Transverse colon (tissue), 4 donors: ENCODE results near the gene RIPPLY3. TPM values are rescaled to one million over a fixed set of nuclear protein-coding genes. Genes with fewer than 3 reads are reported as not detected.
A peak's percentile ranks its signal among the peaks of the same experiment; 100 is the strongest.

Experiments used
- DNase-seq: peaks from one replicate; pipeline ENCODE4 v3.0.0-alpha.2; 2019
- H3K27ac ChIP-seq, 4 donors: fragments of 200-600 bp; sonication (generic); 2 replicates each; pipeline ENCODE4 v1.5.1; 2016 to 2018; ENCODE audit warnings: inconsistent platforms in 4 of 4
- H3K27me3 ChIP-seq: fragments of 200-600 bp; sonication (generic); 2 replicates; pipeline ENCODE4 v1.5.1; 2017; ENCODE audit warnings: inconsistent platforms
- H3K36me3 ChIP-seq, 4 donors: fragments of 200-600 bp; sonication (generic); 2 replicates each; pipeline ENCODE4 v1.5.1; 2017 to 2019; ENCODE audit warnings: inconsistent platforms in 4 of 4
- H3K4me1 ChIP-seq, 4 donors: fragments of 200-600 bp; sonication (generic); 2 replicates each; pipeline ENCODE4 v1.5.1; 2017 to 2020; ENCODE audit warnings: inconsistent platforms in 4 of 4
- H3K4me3 ChIP-seq, 4 donors: fragments of 200-600 bp; sonication (generic); 1 replicate in 1 of 4; 2 replicates in 3 of 4; pipeline versions ENCODE4 v1.5.1 to v1.6.1; 2017 to 2019; ENCODE audit warnings: inconsistent platforms in 4 of 4
- H3K9me3 ChIP-seq, 2 donors: fragments of 200-600 bp; sonication (generic); 2 replicates each; pipeline ENCODE4 v1.5.1; 2017 to 2019; ENCODE audit warnings: inconsistent platforms in 2 of 2
- CTCF ChIP-seq, 5 experiments: fragments of 200-600 bp in 3 of 5; fragments of 450-650 bp in 2 of 5; sonication (generic) in 3 of 5; IDR thresholded peaks; 1 replicate in 2 of 5; 2 replicates in 3 of 5; pipeline ENCODE4 v1.5.1; 2016 to 2017; ENCODE audit warnings: antibody characterized with exemption in 5 of 5, inconsistent platforms in 3 of 5, mild to moderate bottlenecking in 2 of 5, moderate library complexity in 1 of 5
- EP300 ChIP-seq: sonication (generic); formaldehyde crosslinking; IDR thresholded peaks from one replicate; pipeline ENCODE4 v1.6.1; 2017; ENCODE audit warnings: antibody characterized with exemption, low read depth
- POLR2A ChIP-seq: fragments of 450-650 bp; IDR thresholded peaks from one replicate; pipeline ENCODE4 v1.6.1; 2016; ENCODE audit warnings: antibody characterized with exemption, mild to moderate bottlenecking, moderate library complexity
- POLR2AphosphoS5 ChIP-seq, 3 donors: sonication (generic); formaldehyde crosslinking; IDR thresholded peaks; one replicate each; pipeline ENCODE4 v1.6.1; 2016; ENCODE audit warnings: antibody characterized with exemption in 3 of 3
- WGBS, 2 donors: methylation state at CpG; one replicate each; pipeline ENCODE4 v1.1.5; 2018; ENCODE audit warnings: low coverage in 1 of 2; 5-methylcytosine and 5-hydroxymethylcytosine counted together
- in situ Hi-C, 4 donors: fragments of 200-750 bp; cut with MboI; loops; one replicate each; pipeline versions ENCODE4 v1.15.0 to v1.15.1; 2017; ENCODE audit warnings: low sequenced_read_pairs in 3 of 4, low pct_ligation_motif_present in 1 of 4, low pct_unique_long_range_greater_than_20kb in 1 of 4
- intact Hi-C: fragments of 100-400 bp; cut with DNase I; formaldehyde crosslinking; loops from one replicate; pipeline ENCODE4 v1.15.1; 2023; ENCODE audit warnings: low total_unique reads
- total RNA-seq, 4 donors: library from RNA; depleted of rRNA; stranded (reverse); fragments of >200 nt; gene quantifications; one replicate each; pipeline ENCODE4 v1.1.0, GENCODE V29; 2016

RIPPLY3 gene
- total RNA-seq, 4 donors from 2014 or later, result 0.27 TPM; not detected in 3

GRCh38 chr21:36966821-36967768, 39.4 kb upstream of the RIPPLY3 start:
- intact Hi-C loops (no loop called here), in situ Hi-C loops (no loop called here)
- peak overlapping the region; percentile 84 to 93 (median 87) for H3K27ac ChIP-seq
- no peaks in the 10 kb centered on the region for H3K36me3 ChIP-seq
- no peaks in the 10 kb centered on the region for H3K9me3 ChIP-seq
- H3K27me3 ChIP-seq, result no peaks in the 10 kb centered on the region
- peak overlapping the region; percentile 70 to 86 (median 76) for H3K4me3 ChIP-seq
- WGBS, 2 donors, result 28 to 33% methylated on average over 5 to 15 of the region's 34 CpGs
- TF ChIP-seq POLR2A (no peak), EP300 (no peak), CTCF (IDR thresholded peaks at IDR 0.05) (no peak), POLR2AphosphoS5 (IDR thresholded peaks at IDR 0.05) (no peak)
- peaks cover 0 to 19% (median 6%) of the 10 kb centered on the region in 4 donors for H3K4me1 ChIP-seq
- no peak for DNase-seq

GRCh38 chr21:36968414-36968813, 38.1 kb upstream of the RIPPLY3 start:
- no peak overlapping the region for H3K4me3 ChIP-seq

GRCh38 chr21:36968976-36969375, 37.5 kb upstream of the RIPPLY3 start:
- Histone ChIP-seq H3K9me3 (no peaks in the 10 kb centered on the region), H3K4me3 (no peak overlapping the region), H3K27me3 (no peaks in the 10 kb centered on the region), H3K4me1 (peaks cover 0 to 19% (median 6%) of the 10 kb centered on the region in 4 donors), H3K27ac (no peak overlapping the region), H3K36me3 (no peaks in the 10 kb centered on the region)
- TF ChIP-seq POLR2AphosphoS5 (IDR thresholded peaks at IDR 0.05) (no peak), EP300 (no peak), CTCF (IDR thresholded peaks at IDR 0.05) (no peak), POLR2A (no peak)
- DNase-seq, result no peak
- 80 to 96% methylated on average over 1 of the region's 1 CpG for WGBS, 2 donors
- intact Hi-C loops (no loop called here), in situ Hi-C loops (no loop called here)

More at GRCh38 chr21:36968414-36968813, 38.1 kb upstream of the RIPPLY3 start:
- no peak for DNase-seq
- TF ChIP-seq POLR2A (no peak), POLR2AphosphoS5 (IDR thresholded peaks at IDR 0.05) (no peak), EP300 (no peak), CTCF (IDR thresholded peaks at IDR 0.05) (no peak)
- in situ Hi-C loops, result no loop called here
- Histone ChIP-seq H3K9me3 (no peaks in the 10 kb centered on the region), H3K27ac (no peak overlapping the region), H3K36me3 (no peaks in the 10 kb centered on the region), H3K4me1 (peaks cover 0 to 19% (median 6%) of the 10 kb centered on the region in 4 donors), H3K27me3 (no peaks in the 10 kb centered on the region)
- intact Hi-C loops, result no loop called here
- 71 to 75% methylated on average over 4 of the region's 4 CpGs for WGBS, 2 donors

GRCh38 chr21:36973986-36974850, 32.3 kb upstream of the RIPPLY3 start:
- intact Hi-C loops, result no loop called here
- WGBS, 2 donors, result 66 to 77% methylated on average over 12 to 14 of the region's 14 CpGs

More at GRCh38 chr21:36973986-36974850, 32.3 kb upstream of the RIPPLY3 start:
- in situ Hi-C loops, result no loop called here
- Histone ChIP-seq H3K9me3 (no peaks in the 10 kb centered on the region), H3K4me1 (peaks cover 0 to 11% (median 0%) of the 10 kb centered on the region in 4 donors), H3K27me3 (no peaks in the 10 kb centered on the region), H3K27ac (no peak overlapping the region), H3K36me3 (no peaks in the 10 kb centered on the region), H3K4me3 (no peak overlapping the region)
- TF ChIP-seq CTCF (IDR thresholded peaks at IDR 0.05) (no peak), POLR2A (no peak), EP300 (no peak)
- no peak for DNase-seq
